Globus pallidus (tissue), 1 donor: Measurements from ENCODE around the gene BAG3.
A peak's percentile ranks its signal among the peaks of the same experiment; 100 is the strongest.
"Not testable (repeated sequence)": the region's sequence is repeated elsewhere in the genome, so short reads cannot be mapped to it uniquely, and the experiment has no call there.

Experiments
- DNase-seq: peaks from one replicate; pipeline ENCODE4 v3.0.0-alpha.2; 2015; ENCODE audit warnings: low spot score

BAG3 gene

DNA sequence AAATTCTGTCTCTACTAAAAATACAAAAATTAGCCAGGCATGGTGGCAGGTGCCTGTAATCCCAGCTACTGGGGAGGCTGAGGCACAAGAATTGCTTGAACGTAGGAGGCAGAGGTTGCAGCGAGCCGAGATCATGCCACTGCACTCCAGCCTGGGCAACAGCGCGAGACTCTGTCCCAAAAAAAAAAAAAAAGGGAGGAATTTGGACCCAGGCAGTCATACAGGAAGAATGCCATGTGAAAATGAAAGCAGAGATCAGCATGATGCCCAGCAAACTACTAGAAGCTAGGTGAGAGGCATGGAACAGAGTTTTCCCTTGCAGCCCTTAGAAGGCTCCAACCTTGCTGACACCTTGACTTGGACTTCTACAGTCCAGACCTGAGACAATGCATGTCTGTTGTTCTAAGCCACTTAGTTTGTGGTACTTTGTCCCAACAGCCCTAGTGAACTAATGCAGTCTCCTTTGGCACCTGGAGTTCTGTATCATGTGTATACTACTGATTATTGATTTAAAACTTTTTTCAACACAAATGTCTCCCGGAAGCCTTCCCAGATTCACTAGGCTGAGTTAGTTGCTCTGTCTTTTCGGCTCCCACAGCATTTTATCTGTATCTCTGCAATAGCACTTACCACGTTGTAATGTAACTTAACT is 10.2 kb upstream of the BAG3 start:
- no peak for DNase-seq

DNA sequence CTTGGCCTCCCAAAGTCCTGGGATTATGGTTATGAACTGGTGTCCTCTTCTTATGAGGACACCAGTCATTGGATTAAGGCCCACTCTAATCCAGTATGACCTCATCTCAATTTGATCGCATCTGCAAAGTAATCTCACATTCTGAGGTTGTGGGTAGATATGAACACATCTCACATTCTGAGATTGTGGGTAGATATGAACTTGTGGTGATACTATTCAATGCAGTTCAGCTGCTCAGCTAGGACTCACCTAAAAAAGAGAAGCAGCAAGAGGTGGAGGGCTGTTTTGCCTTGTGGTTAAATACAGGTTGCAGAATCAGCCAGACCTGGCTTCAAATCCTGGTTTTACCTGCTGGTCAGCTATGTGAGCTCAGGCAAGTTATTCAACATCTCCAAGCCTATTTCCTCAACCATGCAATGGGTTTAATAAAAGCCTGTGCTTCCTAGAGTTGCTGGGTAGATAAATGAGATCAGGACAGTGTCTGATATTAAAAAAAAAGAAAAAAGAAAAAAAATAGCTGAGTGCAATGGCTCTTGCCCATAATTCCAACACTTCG is 8.5 kb upstream of the BAG3 start:
- no peak for DNase-seq

DNA sequence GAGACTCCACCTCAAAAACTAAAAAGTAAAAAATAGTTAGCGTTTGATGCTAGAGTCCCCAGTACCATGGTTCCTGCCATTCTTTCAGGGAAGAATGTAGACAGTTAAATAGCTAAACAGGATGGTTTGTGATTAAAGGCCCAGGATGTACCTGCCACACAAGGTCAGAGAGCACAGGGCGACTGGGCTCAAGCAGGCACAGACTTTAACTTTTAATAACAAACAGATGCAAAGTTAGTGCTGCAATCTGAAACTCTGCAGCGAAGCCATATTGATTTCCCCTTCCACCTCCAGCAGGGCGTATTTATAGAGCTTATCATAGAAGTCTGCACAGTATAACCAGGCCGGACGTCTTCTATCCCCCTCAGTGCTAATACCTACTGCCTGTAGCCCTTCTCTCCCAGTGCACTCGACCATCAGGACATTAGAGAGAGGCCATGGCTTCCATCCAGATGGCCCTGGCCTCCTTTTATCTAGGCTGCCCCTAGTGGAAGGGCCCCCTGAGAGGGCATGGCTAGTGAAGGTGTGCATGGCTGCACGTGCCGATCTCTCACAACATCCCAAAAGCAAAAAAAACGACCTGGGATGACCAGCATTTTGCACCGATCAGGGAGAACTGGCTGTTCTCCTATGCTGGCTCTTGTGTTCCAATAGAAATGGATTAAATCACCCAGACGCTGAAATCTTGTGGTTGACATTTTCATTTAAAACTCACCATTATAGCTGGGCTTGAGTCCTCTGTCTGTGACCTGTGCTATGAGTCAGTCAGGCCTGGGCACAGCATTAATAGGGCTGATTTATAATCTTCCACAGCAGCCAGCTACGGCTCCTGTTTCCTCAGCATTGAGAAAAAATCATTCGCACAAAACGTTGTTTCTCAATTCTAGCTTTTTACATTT is 7.6 kb upstream of the BAG3 start:
- no peak for DNase-seq

DNA sequence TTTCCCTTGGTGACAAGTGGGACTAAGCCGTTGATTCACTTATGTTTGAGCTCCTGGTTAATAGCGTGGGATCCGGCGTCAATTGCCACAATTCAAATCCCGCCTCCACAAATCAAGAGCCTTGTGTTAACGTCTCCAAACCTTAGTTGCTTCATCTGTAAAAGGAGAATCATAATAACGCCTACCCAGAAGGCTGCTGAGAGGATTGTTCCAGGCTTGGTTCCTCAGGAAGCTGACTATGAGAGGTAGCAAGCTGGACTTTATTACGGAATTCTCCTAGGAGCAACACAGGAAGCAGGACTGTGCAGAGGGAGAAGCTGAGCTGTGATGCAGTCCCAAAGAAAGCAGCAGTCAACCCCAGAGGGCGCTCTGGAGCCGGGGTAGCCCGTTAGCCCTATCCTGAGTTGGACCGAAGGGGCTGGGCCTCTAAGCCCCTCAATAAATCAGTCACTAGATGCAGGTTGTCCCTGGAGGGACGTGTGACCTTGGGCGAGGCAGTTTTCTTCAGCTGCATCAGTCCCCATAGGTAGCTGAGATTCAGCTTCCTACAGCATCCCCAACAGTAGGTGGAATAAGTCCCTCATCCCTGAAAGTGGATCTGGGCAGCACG is 6.9 kb upstream of the BAG3 start:
- no peak for DNase-seq

DNA sequence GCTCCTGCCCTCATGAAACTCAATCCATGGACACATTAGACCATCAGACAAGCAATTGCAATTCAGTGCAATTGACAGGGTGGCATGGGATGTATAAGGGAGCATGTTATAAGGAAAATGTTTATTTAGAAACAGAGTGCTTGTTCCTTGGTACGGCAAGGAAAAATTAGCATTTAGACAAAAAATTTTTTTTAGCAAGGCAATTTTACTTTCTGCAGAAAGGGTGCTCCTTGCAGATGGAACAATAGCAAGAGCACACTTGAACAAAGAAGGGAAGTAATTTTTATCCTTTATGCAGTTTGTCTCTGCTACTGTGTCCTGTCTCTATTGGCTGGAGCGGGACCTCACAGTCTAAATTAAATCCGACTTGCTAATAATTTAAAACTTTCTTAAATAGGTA is 6.2 kb upstream of the BAG3 start:
- no peak for DNase-seq

DNA sequence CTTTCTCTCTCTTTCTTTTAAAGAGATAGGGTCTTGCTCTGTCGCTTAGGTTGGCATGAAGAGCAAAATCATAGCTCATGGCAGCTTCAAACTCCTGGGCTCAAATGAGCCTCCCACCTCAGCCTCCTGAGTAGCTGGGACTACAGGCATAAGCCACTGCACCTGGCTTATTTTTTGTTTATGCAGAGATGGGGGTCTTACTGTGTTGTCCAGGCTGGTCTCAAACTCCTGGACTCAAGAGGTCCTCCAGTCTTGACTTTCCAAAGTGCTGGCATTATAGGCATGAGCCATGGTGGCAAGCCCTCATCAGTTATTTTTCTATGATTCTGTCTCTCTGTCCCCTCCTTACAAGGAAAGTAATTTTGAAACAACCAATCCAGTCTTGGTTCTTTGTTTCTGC is 1.1 kb upstream of the BAG3 start:
- DNase-seq: no peak

DNA sequence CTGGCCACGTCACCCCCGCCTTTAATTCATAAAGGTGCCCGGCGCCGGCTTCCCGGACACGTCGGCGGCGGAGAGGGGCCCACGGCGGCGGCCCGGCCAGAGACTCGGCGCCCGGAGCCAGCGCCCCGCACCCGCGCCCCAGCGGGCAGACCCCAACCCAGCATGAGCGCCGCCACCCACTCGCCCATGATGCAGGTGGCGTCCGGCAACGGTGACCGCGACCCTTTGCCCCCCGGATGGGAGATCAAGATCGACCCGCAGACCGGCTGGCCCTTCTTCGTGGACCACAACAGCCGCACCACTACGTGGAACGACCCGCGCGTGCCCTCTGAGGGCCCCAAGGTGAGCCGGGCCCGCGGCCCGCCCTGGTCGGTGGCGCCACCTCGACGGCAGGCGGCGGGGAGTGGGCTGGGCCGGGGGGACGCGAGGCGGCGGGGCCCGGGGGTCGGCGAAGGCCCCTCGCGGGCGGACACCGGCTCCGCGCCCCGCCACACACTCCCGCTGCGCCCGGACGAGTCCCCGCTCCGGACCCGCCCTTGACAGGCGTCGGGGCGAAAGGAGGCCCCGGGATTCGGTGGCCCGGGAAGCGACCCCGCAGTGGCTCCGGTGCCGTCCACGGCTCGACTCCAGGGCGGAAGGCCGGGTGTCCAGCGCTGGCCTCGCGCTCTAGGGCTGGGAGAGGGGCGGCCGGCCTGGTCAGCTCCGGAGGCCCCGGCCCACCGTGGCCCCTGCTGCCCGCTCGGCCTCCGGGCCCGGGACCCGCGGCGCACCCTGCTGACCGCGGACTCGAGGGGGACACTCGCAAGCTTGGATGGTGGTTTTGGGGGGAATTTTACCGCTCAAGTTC is 557 bp downstream of the BAG3 start:
- DNase-seq: no peak

DNA sequence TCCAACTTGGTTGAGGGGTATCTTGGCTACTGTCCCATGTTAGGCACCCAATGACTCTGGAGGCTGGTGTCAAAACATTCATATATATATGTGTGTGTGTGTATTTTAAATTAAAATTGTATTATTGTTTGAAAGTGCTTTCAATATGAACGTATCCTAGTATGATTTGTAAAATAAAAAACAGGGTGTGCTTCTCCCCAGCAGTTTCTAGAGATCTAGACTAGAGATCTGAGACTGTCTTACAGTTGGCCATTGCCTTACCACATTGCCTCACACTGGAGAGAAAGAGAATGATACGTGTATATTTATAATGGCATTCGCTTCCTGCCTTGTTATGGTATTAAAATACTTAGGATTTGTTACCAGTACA is 1.2 kb downstream of the BAG3 start:
- DNase-seq: no peak

DNA sequence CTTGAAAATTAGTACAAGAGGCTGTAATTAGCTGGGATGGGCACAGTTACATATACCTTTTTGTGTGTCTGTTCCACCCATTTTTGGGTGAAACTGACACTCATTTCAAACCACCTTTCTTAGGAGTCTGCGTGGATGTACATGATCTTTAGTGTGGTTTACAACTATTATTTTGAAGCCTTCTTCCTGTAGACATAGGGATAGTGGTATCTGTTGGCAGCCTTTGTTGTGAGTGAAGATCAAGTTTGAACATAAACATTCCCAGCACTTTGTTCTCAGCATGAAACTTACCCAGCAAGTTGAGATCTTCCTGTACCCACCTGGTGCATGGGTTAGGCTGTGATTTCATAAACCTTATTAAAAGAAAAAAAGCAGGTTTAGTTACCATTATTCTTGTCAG is 2.0 kb downstream of the BAG3 start:
- DNase-seq: no peak

DNA sequence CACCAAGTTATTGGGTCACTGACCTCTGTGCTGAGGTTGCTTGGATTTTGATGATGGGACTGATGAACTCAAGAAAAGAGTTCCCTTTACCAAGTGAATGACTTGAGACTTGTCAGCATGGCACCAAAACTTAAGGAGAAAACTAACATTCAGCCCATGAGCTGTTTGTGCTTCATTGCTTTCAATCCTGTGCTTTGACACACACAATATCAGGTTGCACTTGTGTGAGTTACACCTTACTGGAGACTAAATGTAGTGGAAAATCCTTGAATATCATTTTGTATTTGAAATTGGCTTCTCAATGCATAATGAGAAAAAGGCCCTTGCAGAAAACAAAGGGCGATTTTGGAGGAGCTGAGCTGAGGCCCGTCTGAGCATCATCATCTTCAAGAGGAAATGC is 2.7 kb downstream of the BAG3 start:
- no peak for DNase-seq

DNA sequence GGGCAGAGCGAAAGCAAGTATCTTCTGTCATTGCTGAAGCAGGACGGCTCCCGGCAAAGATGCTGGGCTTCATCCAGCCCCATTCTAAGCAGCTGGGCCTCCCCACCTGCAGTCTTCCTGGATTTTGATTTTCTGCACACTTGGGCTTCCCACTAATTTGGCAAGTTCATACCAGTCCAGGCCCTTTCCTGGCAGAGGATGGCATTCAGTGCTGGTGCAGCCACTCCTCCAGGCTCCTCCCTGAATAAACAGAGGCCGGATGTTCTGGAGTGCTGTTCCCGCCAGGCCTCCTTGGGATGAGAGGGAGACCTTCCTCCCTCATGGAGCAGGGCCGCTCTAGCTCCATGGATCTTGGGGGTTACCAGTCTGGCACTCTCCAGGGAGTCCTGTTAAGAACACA is 3.4 kb downstream of the BAG3 start:
- DNase-seq: no peak

DNA sequence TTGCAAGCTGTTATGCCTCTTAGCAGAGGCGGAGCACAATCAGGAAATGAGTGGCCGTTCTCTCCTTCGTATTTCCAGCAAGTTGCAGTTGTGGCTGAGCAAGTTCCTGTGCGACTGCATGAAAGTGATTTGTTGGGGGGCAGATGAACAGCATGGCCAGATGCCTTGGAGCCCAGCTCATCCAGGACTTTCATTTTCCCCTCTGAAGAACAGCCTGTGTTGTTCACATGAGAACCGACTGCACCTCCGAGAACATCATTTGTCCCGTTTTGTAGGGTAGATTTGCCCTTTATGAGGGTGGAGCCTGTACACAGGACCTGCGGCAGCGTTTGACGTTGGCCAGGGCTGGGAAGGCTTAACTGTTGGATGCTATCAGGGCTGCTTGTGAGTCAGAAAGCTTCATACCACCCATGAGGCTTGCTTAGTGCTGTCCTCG is 4.4 kb downstream of the BAG3 start:
- DNase-seq: no peak

DNA sequence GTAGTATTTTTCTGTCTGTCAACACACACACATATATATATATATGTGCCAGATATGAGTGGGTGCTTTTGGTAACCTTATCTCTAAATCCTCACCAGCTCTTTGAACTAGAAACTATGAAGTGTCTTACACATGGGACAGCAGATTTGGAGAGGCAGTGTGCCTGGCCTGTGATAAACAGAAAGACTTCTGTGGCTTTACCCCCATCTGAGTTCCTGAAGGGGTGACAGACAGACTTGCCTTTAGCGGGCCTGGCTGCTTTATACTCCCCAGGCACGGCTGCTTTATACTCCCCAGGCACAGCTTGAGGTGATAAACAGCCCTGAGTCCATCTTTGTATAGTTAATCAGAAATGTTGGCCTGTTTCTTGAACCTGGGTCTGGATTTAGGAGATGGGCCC is 5.6 kb downstream of the BAG3 start:
- DNase-seq: no peak

DNA sequence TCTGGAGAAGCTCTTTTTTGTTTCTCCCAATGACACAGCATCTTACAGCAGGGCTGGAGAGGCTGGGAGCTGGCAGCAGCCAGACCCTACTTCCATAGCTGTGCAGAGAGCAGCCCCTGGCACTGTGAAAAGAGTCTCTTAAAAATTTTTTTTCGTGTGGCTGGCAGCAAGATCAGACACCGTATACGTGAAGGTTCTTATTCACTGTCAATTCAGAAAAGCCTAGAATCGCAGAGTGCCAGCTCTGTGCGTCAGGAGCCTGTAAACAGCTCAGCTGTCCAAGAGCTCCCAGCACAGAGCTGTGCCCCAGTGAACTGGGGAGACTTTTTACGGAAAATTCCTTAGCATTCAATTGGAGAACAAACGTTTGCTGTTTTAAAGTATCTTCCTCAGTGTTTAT is 6.5 kb downstream of the BAG3 start:
- DNase-seq: peak; percentile 73

DNA sequence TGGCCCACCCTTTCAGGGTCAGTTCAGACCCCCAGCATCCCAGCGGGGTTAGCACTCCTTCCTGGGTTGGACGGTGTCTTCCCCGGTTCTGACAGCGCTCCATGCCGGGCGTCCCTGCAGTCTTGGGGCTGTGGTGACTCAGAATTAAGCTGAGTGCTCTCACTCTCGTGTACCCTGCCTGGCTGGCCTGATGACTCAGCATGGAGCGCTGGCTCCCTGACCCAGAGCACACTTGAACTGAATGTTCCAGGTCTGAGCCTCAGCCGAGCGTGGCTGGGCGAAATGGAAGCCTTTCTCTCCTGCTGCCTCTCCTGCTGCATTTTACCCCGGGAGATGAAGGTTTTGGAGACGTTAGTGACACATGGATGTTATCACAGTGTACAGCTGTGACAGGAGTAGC is 7.1 kb downstream of the BAG3 start:
- DNase-seq: no peak

DNA sequence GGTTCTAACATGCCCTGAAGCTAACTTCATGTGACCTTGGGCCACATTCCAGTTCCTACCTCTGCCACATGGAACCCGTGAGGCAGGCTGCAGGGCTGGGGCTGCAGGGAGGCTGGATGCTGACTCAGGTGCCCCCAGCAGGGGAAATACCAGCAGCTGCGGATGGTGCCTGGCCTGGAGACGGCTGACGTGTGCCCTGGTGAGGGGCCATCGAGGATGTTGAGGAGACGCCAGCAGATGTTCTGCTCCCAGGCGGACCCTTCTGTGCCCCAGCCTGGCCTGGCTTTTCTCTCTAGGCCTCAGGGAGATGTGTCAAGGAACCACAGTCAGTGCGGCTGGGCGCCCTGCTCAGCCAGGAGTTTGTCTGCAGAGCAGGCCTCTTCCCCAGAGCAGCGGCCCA is 8.8 kb downstream of the BAG3 start:
- no peak for DNase-seq

DNA sequence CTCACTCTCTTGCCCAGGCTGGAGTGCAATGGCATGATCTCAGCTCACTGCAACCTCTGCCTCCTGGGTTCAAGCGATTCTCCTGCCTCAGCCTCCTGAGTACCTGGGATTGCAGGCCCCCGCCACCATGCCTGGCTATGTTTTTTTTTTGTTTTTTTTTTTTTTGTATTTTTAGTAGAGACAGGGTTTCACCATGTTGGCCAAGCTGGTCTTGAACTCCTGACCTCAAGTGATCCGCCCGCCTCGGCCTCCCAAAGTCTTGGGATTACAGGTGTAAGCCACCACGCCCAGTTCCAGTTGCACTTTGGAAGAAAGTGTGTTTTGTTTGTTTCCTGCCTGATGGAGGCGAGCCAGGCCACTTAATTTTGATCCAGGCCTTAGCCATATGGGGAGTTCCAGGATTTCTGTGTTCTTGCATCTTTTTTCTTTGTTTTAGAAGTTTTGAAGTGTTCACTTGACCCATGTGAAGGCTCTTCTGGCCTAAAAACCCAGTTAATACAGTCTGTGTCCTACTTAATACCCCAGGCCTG is 11.0 kb downstream of the BAG3 start:
- not testable (repeated sequence) for DNase-seq

DNA sequence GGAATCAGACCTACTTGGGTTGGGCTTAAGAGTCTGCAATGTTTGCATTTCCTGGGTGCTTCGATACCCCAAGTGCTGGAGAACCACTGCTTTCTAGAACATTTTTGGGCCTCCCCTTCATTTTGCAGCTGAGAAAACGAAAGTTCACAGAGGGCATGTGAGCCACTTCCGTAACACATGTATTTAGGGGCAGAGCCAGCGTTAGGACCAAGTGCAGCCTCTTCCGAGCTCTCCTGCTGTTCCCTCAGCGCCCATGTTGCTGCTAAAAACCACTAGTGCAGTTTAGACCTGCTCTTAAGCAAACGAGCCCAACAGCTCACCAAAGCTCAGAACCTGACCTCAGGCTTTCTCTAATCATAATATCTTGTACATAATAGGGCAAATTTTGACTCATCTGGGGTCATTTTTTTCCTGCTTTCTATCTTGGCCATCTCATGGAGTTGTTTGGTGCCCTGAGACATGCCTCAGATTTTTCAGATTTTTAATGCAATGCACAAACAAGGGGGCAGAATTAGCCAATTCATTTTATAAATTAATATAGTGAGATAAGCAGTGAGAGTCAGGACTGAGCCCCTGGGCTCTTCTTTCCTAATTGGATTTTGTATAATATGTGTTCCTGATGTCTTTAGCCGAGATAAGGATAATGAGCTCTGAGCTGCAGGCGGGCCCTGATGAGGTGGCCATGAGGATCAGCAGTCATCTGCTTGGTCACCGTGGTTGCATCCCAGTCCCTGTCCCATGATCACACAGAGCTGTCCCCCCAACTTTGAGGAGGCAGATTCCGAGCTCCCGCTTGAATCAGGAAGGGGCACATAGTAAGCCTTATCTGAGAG is 12.9 kb downstream of the BAG3 start:
- DNase-seq: no peak

DNA sequence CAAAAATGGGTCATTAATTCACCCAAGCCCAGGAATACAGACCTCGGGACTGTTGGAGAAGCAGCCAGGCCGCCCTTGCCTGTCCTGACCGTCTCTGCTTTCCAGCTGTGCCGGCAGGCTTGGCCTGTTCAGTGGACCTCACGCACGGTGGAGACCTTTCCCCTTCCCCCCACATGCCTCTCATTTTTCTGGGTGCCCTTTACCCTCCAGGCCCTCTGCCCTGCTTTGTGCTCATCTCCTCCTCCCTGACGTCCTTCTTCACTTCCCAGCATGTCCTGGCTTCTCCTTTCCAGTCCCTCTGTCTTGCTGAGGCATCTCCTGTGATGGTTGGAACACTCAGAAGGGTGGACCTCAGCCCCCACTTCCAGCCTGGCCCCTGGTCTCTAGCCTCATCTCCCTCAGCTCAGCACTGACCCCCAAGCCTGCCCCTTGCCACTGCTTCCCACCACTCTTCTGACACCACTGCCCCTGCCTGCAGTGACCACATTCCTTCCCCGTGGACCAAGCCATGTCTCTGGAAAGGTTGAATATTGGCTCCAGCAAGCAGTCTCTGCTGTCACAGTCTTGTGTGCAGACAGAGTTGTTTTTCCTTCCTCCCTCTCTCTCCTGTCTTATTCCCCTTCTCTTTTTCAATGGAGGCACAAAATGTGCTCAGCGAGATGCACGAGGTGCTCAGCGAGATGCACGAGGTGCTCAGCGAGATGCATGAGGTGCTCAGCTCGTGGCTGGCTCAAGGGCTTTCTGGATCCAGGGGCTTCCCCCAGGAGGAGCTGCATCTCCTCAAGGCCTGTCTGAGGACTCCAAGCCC is 14.9 kb downstream of the BAG3 start:
- no peak for DNase-seq

DNA sequence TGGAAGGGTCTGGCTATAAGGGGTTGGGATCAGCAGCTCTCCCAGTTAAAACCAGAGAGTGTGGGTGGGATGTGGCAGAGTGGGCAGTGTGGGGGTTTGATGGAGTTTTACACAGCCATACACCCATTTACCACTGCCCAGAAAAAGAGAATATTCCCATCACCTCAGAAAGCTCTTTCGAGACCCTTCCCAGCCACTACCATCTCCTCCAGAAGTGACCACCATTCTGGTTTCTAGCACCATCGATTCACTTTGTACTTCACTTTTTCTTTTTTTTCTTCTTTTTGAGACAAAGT is 15.5 kb downstream of the BAG3 start:
- DNase-seq: no peak
